PFSK-1 (cell line): ENCODE measurements around the gene NATD1.

Experiments used
- POLR2AphosphoS5 ChIP-seq: IDR thresholded peaks from 2 replicates; pipeline ENCODE4 v1.6.1; 2012; ENCODE audit warnings: low read depth, mild to moderate bottlenecking, control low read depth, low read length, moderate library complexity
- REST ChIP-seq, 2 experiments: IDR thresholded peaks; 2 replicates each; pipeline versions ENCODE4 v1.6.1 to v1.8.0; 2011 to 2012; ENCODE audit warnings: low read depth in 2 of 2, low read length in 2 of 2, control low read depth in 1 of 2, inconsistent platforms in 1 of 2, mild to moderate bottlenecking in 1 of 2, moderate library complexity in 1 of 2; ENCODE audit not compliant: insufficient read depth in 1 of 2
- TAF1 ChIP-seq: IDR thresholded peaks from 2 replicates; pipeline ENCODE4 v1.6.1; 2012; ENCODE audit warnings: low read length, control low read depth, borderline replicate concordance; ENCODE audit not compliant: insufficient read depth

GRCh38 chr17:21249920-21250703 is 3.1 kb downstream of the NATD1 start:
- TF ChIP-seq POLR2AphosphoS5 = no peak
- TF ChIP-seq REST (IDR thresholded peaks at IDR 0.05; ENCODE audit: insufficient read depth in 1 of 2, low read depth in 2 of 2, low read length in 2 of 2) = no peak
- no peak for TF ChIP-seq TAF1
